Tibial nerve (tissue), 4 donors: ENCODE measurements around the gene ESRRB.

ENCODE experiments used
- CTCF ChIP-seq, 5 experiments: fragments of 200-600 bp in 3 of 5; fragments of 450-650 bp in 2 of 5; sonication (generic) in 3 of 5; IDR thresholded peaks; one replicate each; pipeline ENCODE4 v1.5.1; 2016 to 2019; ENCODE audit warnings: antibody characterized with exemption in 5 of 5, mild to moderate bottlenecking in 3 of 5, moderate library complexity in 2 of 5
- EP300 ChIP-seq, 2 donors: sonication (generic); formaldehyde crosslinking; IDR thresholded peaks; one replicate each; pipeline ENCODE4 v1.6.1; 2017; ENCODE audit warnings: antibody characterized with exemption in 2 of 2, mild to moderate bottlenecking in 1 of 2
- POLR2A ChIP-seq, 2 donors: fragments of 450-650 bp; IDR thresholded peaks; one replicate each; pipeline ENCODE4 v1.6.1; 2017; ENCODE audit warnings: antibody characterized with exemption in 2 of 2, mild to moderate bottlenecking in 2 of 2, moderate library complexity in 2 of 2

- TF ChIP-seq POLR2A (IDR thresholded peaks at IDR 0.05) (no peak), CTCF (IDR thresholded peaks at IDR 0.05) (no peak), EP300 (IDR thresholded peaks at IDR 0.05) (no peak)
Measured at GRCh38 chr14:76385435-76385834, 9.5 kb downstream of the ESRRB start.
